PC-3 (cell line): ENCODE results near the gene HNMT.

Source experiments
- CTCF ChIP-seq: fragments of 300-600 bp; sonication (generic); conservative IDR thresholded peaks from 2 replicates; pipeline ENCODE4 v1.5.1; 2017; ENCODE audit warnings: antibody characterized with exemption, low read depth, mild to moderate bottlenecking, low read length
- EZH2phosphoT487 ChIP-seq: fragments of 300-600 bp; sonication (generic); IDR thresholded peaks from 2 replicates; pipeline ENCODE4 v1.6.1; 2018; ENCODE audit warnings: mild to moderate bottlenecking, antibody characterized with exemption, low read length, borderline replicate concordance

- TF ChIP-seq CTCF (no peak), EZH2phosphoT487 (no peak)
These were observed 54.8 kb downstream of the HNMT start for GRCh38 chr2:138018866-138019688.
